ENCODE data around the gene TEAD1. TPM values are rescaled to one million over a fixed set of nuclear protein-coding genes. Genes with fewer than 3 reads are reported as not detected.
A peak's percentile ranks its signal among the peaks of the same experiment; 100 is the strongest.

TEAD1 gene
- total and polyA plus RNA-seq, 9 of the 15 experiments (the other 6 are each of a cell fraction or from before 2014, with no cell fraction given): 1.7 to 17.7 (median 10.8) TPM

DNA sequence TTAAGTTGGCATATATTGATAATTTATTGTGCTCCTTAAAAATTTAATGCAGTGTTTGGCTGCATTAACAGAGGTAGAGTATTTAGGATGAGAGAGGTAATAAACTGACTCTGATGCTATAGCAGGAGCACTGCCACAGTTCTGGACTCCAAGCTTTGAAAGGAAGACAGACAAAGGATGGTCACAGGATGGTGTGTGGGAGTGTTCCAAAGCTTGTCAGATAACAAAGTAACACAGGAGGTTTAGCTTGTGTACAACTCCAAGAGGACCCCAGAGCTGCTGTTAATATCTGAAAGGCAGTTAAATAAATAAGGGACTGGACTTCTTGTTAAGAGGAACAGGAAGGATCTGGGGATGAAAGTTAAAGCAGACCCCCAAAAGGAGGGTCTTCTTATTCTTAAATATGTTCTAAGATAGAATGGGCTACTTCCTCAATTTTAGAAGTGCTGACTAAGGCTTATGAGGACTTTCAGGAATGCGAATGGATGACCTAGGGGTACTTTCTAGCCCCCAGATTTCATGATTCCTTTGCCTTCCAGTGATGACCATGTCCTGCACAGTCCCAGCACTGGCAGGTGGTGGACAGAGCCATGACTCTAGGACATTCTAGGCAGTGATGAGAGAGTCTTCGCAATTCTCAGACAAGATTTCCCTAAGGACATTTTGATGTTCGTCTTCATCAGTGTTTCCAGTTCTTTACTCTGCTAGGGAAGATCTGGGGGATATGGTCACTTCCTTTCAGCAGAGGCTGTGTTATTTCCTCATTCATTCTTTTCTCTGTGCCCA is 185.8 kb downstream of the TEAD1 start (continued):
- TF ChIP-seq, protein P1, sequence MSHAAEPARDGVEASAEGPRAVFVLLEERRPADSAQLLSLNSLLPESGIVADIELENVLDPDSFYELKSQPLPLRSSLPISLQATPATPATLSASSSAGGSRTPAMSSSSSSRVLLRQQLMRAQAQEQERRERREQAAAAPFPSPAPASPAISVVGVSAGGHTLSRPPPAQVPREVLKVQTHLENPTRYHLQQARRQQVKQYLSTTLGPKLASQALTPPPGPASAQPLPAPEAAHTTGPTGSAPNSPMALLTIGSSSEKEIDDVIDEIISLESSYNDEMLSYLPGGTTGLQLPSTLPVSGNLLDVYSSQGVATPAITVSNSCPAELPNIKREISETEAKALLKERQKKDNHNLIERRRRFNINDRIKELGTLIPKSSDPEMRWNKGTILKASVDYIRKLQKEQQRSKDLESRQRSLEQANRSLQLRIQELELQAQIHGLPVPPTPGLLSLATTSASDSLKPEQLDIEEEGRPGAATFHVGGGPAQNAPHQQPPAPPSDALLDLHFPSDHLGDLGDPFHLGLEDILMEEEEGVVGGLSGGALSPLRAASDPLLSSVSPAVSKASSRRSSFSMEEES (CRISPR knock-in tag; IDR thresholded peaks at IDR 0.05): no peak
- TF ChIP-seq, protein P2, sequence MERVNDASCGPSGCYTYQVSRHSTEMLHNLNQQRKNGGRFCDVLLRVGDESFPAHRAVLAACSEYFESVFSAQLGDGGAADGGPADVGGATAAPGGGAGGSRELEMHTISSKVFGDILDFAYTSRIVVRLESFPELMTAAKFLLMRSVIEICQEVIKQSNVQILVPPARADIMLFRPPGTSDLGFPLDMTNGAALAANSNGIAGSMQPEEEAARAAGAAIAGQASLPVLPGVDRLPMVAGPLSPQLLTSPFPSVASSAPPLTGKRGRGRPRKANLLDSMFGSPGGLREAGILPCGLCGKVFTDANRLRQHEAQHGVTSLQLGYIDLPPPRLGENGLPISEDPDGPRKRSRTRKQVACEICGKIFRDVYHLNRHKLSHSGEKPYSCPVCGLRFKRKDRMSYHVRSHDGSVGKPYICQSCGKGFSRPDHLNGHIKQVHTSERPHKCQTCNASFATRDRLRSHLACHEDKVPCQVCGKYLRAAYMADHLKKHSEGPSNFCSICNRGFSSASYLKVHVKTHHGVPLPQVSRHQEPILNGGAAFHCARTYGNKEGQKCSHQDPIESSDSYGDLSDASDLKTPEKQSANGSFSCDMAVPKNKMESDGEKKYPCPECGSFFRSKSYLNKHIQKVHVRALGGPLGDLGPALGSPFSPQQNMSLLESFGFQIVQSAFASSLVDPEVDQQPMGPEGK (CRISPR knock-in tag; IDR thresholded peaks at IDR 0.05; ENCODE audit: borderline replicate concordance): no peak
- TF ChIP-seq, protein P3, sequence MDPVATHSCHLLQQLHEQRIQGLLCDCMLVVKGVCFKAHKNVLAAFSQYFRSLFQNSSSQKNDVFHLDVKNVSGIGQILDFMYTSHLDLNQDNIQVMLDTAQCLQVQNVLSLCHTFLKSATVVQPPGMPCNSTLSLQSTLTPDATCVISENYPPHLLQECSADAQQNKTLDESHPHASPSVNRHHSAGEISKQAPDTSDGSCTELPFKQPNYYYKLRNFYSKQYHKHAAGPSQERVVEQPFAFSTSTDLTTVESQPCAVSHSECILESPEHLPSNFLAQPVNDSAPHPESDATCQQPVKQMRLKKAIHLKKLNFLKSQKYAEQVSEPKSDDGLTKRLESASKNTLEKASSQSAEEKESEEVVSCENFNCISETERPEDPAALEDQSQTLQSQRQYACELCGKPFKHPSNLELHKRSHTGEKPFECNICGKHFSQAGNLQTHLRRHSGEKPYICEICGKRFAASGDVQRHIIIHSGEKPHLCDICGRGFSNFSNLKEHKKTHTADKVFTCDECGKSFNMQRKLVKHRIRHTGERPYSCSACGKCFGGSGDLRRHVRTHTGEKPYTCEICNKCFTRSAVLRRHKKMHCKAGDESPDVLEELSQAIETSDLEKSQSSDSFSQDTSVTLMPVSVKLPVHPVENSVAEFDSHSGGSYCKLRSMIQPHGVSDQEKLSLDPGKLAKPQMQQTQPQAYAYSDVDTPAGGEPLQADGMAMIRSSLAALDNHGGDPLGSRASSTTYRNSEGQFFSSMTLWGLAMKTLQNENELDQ (CRISPR knock-in tag; IDR thresholded peaks at IDR 0.05; ENCODE audit: borderline replicate concordance): no peak
- no peak for TF ChIP-seq ZNF561 (CRISPR knock-in tag; conservative IDR thresholded peaks at IDR 0.05)
- no peak for TF ChIP-seq CSDE1 (IDR thresholded peaks at IDR 0.05)
- TF ChIP-seq CTBP1 (IDR thresholded peaks at IDR 0.05; ENCODE audit: borderline replicate concordance): peak; percentile 83; the same call in 1 of the 2 replicates
- no peak for TF ChIP-seq ZNF584 (CRISPR knock-in tag; IDR thresholded peaks at IDR 0.05; ENCODE audit: low read depth)
- no peak for TF ChIP-seq RB1 (IDR thresholded peaks at IDR 0.05; ENCODE audit: low read depth)
- TF ChIP-seq SIN3B (IDR thresholded peaks at IDR 0.05; ENCODE audit: low read depth): no peak
- TF ChIP-seq FOXP1 (CRISPR knock-in tag; IDR thresholded peaks at IDR 0.05): no peak
- no peak for TF ChIP-seq RBM34 (IDR thresholded peaks at IDR 0.05; ENCODE audit: borderline replicate concordance, insufficient read depth, low read length)
- TF ChIP-seq, protein P4, sequence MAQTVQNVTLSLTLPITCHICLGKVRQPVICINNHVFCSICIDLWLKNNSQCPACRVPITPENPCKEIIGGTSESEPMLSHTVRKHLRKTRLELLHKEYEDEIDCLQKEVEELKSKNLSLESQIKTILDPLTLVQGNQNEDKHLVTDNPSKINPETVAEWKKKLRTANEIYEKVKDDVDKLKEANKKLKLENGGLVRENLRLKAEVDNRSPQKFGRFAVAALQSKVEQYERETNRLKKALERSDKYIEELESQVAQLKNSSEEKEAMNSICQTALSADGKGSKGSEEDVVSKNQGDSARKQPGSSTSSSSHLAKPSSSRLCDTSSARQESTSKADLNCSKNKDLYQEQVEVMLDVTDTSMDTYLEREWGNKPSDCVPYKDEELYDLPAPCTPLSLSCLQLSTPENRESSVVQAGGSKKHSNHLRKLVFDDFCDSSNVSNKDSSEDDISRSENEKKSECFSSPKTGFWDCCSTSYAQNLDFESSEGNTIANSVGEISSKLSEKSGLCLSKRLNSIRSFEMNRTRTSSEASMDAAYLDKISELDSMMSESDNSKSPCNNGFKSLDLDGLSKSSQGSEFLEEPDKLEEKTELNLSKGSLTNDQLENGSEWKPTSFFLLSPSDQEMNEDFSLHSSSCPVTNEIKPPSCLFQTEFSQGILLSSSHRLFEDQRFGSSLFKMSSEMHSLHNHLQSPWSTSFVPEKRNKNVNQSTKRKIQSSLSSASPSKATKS (CRISPR knock-in tag; IDR thresholded peaks at IDR 0.05): no peak
- TF ChIP-seq, protein P5, sequence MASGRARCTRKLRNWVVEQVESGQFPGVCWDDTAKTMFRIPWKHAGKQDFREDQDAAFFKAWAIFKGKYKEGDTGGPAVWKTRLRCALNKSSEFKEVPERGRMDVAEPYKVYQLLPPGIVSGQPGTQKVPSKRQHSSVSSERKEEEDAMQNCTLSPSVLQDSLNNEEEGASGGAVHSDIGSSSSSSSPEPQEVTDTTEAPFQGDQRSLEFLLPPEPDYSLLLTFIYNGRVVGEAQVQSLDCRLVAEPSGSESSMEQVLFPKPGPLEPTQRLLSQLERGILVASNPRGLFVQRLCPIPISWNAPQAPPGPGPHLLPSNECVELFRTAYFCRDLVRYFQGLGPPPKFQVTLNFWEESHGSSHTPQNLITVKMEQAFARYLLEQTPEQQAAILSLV (tag; IDR thresholded peaks at IDR 0.05): no peak
- no peak for TF ChIP-seq ZNF133 (CRISPR knock-in tag; IDR thresholded peaks at IDR 0.05)
- no peak for TF ChIP-seq ZNF76 (CRISPR knock-in tag; IDR thresholded peaks at IDR 0.05; ENCODE audit: borderline replicate concordance)
- TF ChIP-seq, protein P6, sequence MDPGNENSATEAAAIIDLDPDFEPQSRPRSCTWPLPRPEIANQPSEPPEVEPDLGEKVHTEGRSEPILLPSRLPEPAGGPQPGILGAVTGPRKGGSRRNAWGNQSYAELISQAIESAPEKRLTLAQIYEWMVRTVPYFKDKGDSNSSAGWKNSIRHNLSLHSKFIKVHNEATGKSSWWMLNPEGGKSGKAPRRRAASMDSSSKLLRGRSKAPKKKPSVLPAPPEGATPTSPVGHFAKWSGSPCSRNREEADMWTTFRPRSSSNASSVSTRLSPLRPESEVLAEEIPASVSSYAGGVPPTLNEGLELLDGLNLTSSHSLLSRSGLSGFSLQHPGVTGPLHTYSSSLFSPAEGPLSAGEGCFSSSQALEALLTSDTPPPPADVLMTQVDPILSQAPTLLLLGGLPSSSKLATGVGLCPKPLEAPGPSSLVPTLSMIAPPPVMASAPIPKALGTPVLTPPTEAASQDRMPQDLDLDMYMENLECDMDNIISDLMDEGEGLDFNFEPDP (CRISPR knock-in tag; IDR thresholded peaks at IDR 0.05): no peak
